ENCODE results near the gene PAFAH1B1. TPM values are rescaled to one million over a fixed set of nuclear protein-coding genes. Genes with fewer than 3 reads are reported as not detected.
"Not testable (repeated sequence)": the region's sequence is repeated elsewhere in the genome, so short reads cannot be mapped to it uniquely, and the experiment has no call there.

The PAFAH1B1 gene
- total RNA-seq (2012; rRNA removed), result 71.0 and 71.5 TPM in 2 replicates

- Histone ChIP-seq H3K9me3 (replicated peaks; ENCODE audit: low read length) (no peaks in the 10 kb centered on the region), H3K4me3 (ENCODE audit: low read length) (peak within 1 kb of the TSS; percentile 93), H3K4me1 (ENCODE audit: control insufficient read depth, insufficient read depth, low read length) (peaks cover 27% of the 10 kb centered on the region), H3K9ac (ENCODE audit: low read depth, low read length) (peak within 1 kb of the TSS; percentile 99), H3K27me3 (ENCODE audit: control insufficient read depth, insufficient read depth, low read length) (peaks cover 3% of the 10 kb centered on the region), H3K4me2 (ENCODE audit: low read length) (peak within 1 kb of the TSS; percentile 100), H3K36me3 (ENCODE audit: insufficient read depth, low read length) (no peaks in the 10 kb centered on the region)
Measured at GRCh38 chr17:2592971-2593820, at the start of gene PAFAH1B1. Gene PAFAH1B1, plus strand, starts transcription at chr17:2593654. Its CDS starts 44,635 bp downstream, at chr17:2638289.

- Histone ChIP-seq H3K27me3 (ENCODE audit: control insufficient read depth, insufficient read depth, low read length) (peaks cover 9% of the 10 kb centered on the region), H3K36me3 (ENCODE audit: insufficient read depth, low read length) (no peaks in the 10 kb centered on the region), H3K4me1 (ENCODE audit: control insufficient read depth, insufficient read depth, low read length) (no peaks in the 10 kb centered on the region), H3K9me3 (replicated peaks; ENCODE audit: low read length) (no peaks in the 10 kb centered on the region), H3K4me2 (ENCODE audit: low read length) (no peak overlapping the region), H3K9ac (ENCODE audit: low read depth, low read length) (no peak overlapping the region), H3K4me3 (ENCODE audit: low read length) (no peak overlapping the region)
Measured at GRCh38 chr17:2545393-2545792, 48.1 kb upstream of the PAFAH1B1 start.

- Histone ChIP-seq H3K27me3 (ENCODE audit: control insufficient read depth, insufficient read depth, low read length) (peaks cover 20% of the 10 kb centered on the region), H3K4me3 (ENCODE audit: low read length) (no peak overlapping the region), H3K4me1 (ENCODE audit: control insufficient read depth, insufficient read depth, low read length) (no peaks in the 10 kb centered on the region), H3K4me2 (ENCODE audit: low read length) (no peak overlapping the region), H3K36me3 (ENCODE audit: insufficient read depth, low read length) (no peaks in the 10 kb centered on the region), H3K9me3 (replicated peaks; ENCODE audit: low read length) (no peaks in the 10 kb centered on the region), H3K9ac (ENCODE audit: low read depth, low read length) (no peak overlapping the region)
Measured at GRCh38 chr17:2547176-2547575, 46.3 kb upstream of the PAFAH1B1 start.

DNA sequence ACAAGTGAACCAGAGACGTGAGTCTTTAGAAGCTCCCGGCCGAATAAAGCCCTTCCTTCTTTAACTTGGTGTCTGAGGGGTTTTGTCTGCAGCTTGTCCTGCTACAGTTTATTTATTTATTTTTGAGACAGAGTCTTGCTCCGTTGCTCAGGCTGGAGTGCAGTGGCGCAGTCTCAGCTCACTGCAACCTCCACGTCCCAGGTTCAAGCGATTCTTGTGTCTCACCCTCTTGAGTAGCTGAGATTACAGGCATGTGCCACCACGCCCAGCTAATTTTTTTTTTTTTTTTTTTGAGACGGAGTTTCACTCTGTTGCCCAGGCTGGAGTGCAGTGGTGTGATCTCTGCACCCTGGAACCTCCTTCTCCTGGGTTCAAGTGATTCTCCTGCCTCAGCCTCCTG, 45.4 kb upstream of the PAFAH1B1 start:
- not testable (repeated sequence) for H3K9me3 ChIP-seq (replicated peaks; ENCODE audit: low read length); H3K4me1 ChIP-seq (ENCODE audit: control insufficient read depth, insufficient read depth, low read length); H3K36me3 ChIP-seq (ENCODE audit: insufficient read depth, low read length); H3K4me3 ChIP-seq (ENCODE audit: low read length); H3K9ac ChIP-seq (ENCODE audit: low read depth, low read length); H3K4me2 ChIP-seq (ENCODE audit: low read length)
- H3K27me3 ChIP-seq (ENCODE audit: control insufficient read depth, insufficient read depth, low read length), result peaks cover 18% of the 10 kb centered on the region

GRCh38 chr17:2549392-2550211, 43.9 kb upstream of the PAFAH1B1 start:
- Histone ChIP-seq H3K9ac (ENCODE audit: low read depth, low read length) (no peak overlapping the region), H3K9me3 (replicated peaks; ENCODE audit: low read length) (no peaks in the 10 kb centered on the region), H3K36me3 (ENCODE audit: insufficient read depth, low read length) (no peaks in the 10 kb centered on the region), H3K4me1 (ENCODE audit: control insufficient read depth, insufficient read depth, low read length) (no peaks in the 10 kb centered on the region), H3K4me2 (ENCODE audit: low read length) (no peak overlapping the region), H3K4me3 (ENCODE audit: low read length) (no peak overlapping the region), H3K27me3 (ENCODE audit: control insufficient read depth, insufficient read depth, low read length) (peaks cover 20% of the 10 kb centered on the region)

DNA sequence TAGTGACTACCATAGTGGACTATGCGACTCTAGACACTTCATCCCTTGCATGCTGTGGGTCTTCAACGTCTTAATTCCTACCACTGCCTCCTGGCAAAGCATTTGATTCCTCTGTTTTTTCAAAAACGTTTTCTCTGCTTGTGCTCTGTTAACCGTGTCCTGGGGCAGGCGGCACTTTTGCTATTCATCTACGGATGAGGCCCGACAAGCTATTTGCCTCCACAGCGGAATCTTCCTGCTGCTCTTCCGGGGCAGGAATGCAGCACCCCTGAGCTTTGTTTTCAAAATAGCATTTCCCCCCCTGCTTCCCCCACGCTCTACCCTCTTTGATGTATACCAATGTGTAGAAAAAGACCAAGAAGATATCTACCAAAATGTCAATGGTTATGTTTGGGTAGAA, 42.0 kb upstream of the PAFAH1B1 start:
- Histone ChIP-seq H3K4me2 (ENCODE audit: low read length) (no peak overlapping the region), H3K36me3 (ENCODE audit: insufficient read depth, low read length) (no peaks in the 10 kb centered on the region), H3K27me3 (ENCODE audit: control insufficient read depth, insufficient read depth, low read length) (peaks cover 23% of the 10 kb centered on the region), H3K4me1 (ENCODE audit: control insufficient read depth, insufficient read depth, low read length) (no peaks in the 10 kb centered on the region), H3K9ac (ENCODE audit: low read depth, low read length) (no peak overlapping the region), H3K4me3 (ENCODE audit: low read length) (no peak overlapping the region), H3K9me3 (replicated peaks; ENCODE audit: low read length) (no peaks in the 10 kb centered on the region)

- Histone ChIP-seq H3K4me1 (ENCODE audit: control insufficient read depth, insufficient read depth, low read length) (no peaks in the 10 kb centered on the region), H3K4me3 (ENCODE audit: low read length) (no peak overlapping the region), H3K9ac (ENCODE audit: low read depth, low read length) (no peak overlapping the region), H3K36me3 (ENCODE audit: insufficient read depth, low read length) (no peaks in the 10 kb centered on the region), H3K27me3 (ENCODE audit: control insufficient read depth, insufficient read depth, low read length) (peaks cover 23% of the 10 kb centered on the region), H3K4me2 (ENCODE audit: low read length) (no peak overlapping the region), H3K9me3 (replicated peaks; ENCODE audit: low read length) (no peaks in the 10 kb centered on the region)
Measured at GRCh38 chr17:2551928-2552327, 41.5 kb upstream of the PAFAH1B1 start.

DNA sequence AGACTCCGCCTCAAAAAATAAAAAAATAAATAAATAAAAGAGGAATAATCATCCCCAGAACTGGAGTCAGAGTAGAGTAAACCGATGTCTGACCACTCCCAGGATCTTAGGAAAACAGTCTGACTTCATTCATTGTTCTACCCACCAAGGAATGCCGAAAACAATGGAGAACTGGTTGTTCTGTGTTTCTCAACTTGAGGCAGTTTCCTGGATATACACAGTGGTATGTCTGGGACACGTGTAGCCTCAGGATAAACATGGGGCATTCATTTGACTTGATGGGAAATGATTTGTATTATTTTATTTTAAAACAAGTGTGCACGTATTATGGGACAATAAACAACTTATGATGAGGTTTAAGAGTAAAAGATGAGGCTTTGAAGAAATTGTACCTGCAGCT, 32.8 kb upstream of the PAFAH1B1 start:
- H3K36me3 ChIP-seq (ENCODE audit: insufficient read depth, low read length), result no peaks in the 10 kb centered on the region
- H3K4me2 ChIP-seq (ENCODE audit: low read length), result no peak overlapping the region
- H3K4me3 ChIP-seq (ENCODE audit: low read length), result no peak overlapping the region
- H3K9me3 ChIP-seq (replicated peaks; ENCODE audit: low read length), result no peaks in the 10 kb centered on the region
- no peak overlapping the region for H3K9ac ChIP-seq (ENCODE audit: low read depth, low read length)
- peaks cover 6% of the 10 kb centered on the region for H3K27me3 ChIP-seq (ENCODE audit: control insufficient read depth, insufficient read depth, low read length)
- no peaks in the 10 kb centered on the region for H3K4me1 ChIP-seq (ENCODE audit: control insufficient read depth, insufficient read depth, low read length)

- H3K27me3 ChIP-seq (ENCODE audit: control insufficient read depth, insufficient read depth, low read length), result peaks cover 6% of the 10 kb centered on the region
Measured at GRCh38 chr17:2562162-2562858, 31.1 kb upstream of the PAFAH1B1 start.

DNA sequence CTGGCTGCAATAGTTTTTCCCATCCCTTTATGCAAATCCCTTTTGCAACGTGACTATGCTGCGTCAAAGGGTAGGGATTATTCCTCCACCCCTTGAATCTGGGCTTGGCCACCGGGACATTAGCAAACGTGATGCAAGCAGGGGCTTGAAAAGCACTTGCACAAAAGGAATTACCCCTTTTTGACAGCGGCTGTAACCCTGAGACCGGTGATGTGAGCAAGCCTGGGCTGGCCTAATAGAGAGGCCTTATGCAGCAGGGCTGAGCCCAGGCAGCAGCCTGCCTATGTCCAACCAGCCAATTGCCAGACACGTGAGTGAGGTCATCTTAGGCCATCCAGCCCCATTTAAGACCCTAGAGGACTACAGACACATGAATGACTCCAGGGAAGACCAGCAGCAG, 30.4 kb upstream of the PAFAH1B1 start:
- no peak overlapping the region for H3K4me2 ChIP-seq (ENCODE audit: low read length)
- H3K4me1 ChIP-seq (ENCODE audit: control insufficient read depth, insufficient read depth, low read length), result no peaks in the 10 kb centered on the region
- H3K9ac ChIP-seq (ENCODE audit: low read depth, low read length), result no peak overlapping the region
- no peaks in the 10 kb centered on the region for H3K9me3 ChIP-seq (replicated peaks; ENCODE audit: low read length)
- no peak overlapping the region for H3K4me3 ChIP-seq (ENCODE audit: low read length)
- H3K27me3 ChIP-seq (ENCODE audit: control insufficient read depth, insufficient read depth, low read length), result peaks cover 6% of the 10 kb centered on the region
- H3K36me3 ChIP-seq (ENCODE audit: insufficient read depth, low read length), result no peaks in the 10 kb centered on the region

More at GRCh38 chr17:2562162-2562858, 31.1 kb upstream of the PAFAH1B1 start:
- no peaks in the 10 kb centered on the region for H3K4me1 ChIP-seq (ENCODE audit: control insufficient read depth, insufficient read depth, low read length)
- H3K9ac ChIP-seq (ENCODE audit: low read depth, low read length), result no peak overlapping the region
- no peaks in the 10 kb centered on the region for H3K9me3 ChIP-seq (replicated peaks; ENCODE audit: low read length)
- no peak overlapping the region for H3K4me2 ChIP-seq (ENCODE audit: low read length)
- H3K4me3 ChIP-seq (ENCODE audit: low read length), result no peak overlapping the region
- no peaks in the 10 kb centered on the region for H3K36me3 ChIP-seq (ENCODE audit: insufficient read depth, low read length)

DNA sequence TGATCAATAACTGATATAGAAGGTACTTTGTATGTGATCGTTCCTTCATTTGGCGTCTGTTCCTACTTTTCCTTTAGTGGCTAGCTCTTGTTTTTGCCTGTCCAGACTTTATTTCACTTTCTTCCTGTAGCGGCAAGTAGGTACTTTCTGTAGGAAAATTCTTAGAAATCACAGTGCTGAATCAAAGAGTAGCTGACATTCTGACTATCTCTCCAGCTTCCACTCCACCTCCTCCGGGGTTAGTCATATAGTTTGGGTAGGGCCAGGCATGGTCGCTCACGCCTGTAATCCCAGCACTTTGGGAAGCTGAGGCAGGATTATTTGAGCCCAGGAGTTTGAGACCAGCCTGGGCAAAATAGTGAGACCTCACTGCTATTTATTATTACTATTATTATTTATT, 29.9 kb upstream of the PAFAH1B1 start:
- H3K9me3 ChIP-seq (replicated peaks; ENCODE audit: low read length), result no peaks in the 10 kb centered on the region
- H3K9ac ChIP-seq (ENCODE audit: low read depth, low read length), result no peak overlapping the region
- H3K4me3 ChIP-seq (ENCODE audit: low read length), result no peak overlapping the region
- no peaks in the 10 kb centered on the region for H3K4me1 ChIP-seq (ENCODE audit: control insufficient read depth, insufficient read depth, low read length)
- no peak overlapping the region for H3K4me2 ChIP-seq (ENCODE audit: low read length)
- H3K27me3 ChIP-seq (ENCODE audit: control insufficient read depth, insufficient read depth, low read length), result peaks cover 6% of the 10 kb centered on the region
- no peaks in the 10 kb centered on the region for H3K36me3 ChIP-seq (ENCODE audit: insufficient read depth, low read length)
